ENCODE results near the gene C2CD4D. TPM values are rescaled to one million over a fixed set of nuclear protein-coding genes. Genes with fewer than 3 reads are reported as not detected.

The C2CD4D gene
- total RNA-seq, 5 donors from 2014 or later (not counting 1 experiment from before 2014, with no cell fraction given) = 0.26 to 1.1 (median 0.85) TPM

- 64% methylated on average over 4 of the region's 8 CpGs for WGBS (ENCODE audit: insufficient coverage)
- Histone ChIP-seq H3K9me3 (no peaks in the 10 kb centered on the region), H3K36me3 (ENCODE audit: control insufficient read depth in 2 of 2, extremely low read depth in 1 of 2, insufficient read depth in 1 of 2, low read length in 1 of 2) (peaks cover 0 to 2% of the 10 kb centered on the region in 2 donors), H3K4me1 (ENCODE audit: control insufficient read depth in 1 of 2, extremely low read depth in 1 of 2, insufficient read depth in 2 of 2, low read length in 2 of 2) (peaks cover 0 to 13% of the 10 kb centered on the region in 2 experiments), H3K27me3 (replicated peaks in 1 of 2; ENCODE audit: control insufficient read depth in 2 of 2, extremely low read depth in 1 of 2, insufficient read depth in 2 of 2, low read length in 1 of 2) (peaks cover 0 to 2% of the 10 kb centered on the region in 2 experiments), H3K4me3 (ENCODE audit: control insufficient read depth in 1 of 2, extremely low read depth in 1 of 2, low read length in 1 of 2) (no peak overlapping the region), H3K27ac (ENCODE audit: low read length) (no peak overlapping the region)
- CTCF ChIA-PET = no interaction called here
- no peaks in the 10 kb centered on the region for H3K27me3 Mint-ChIP-seq
- POLR2A ChIA-PET = interaction anchor here in 1 of 2 donors (0.5 kb wide), 1 partner anchor 547 kb away, joined by 4 read pairs; no protein-coding TSS in a partner anchor
- no peak overlapping the region for H3K27ac Mint-ChIP-seq
- no peaks in the 10 kb centered on the region for H3K36me3 Mint-ChIP-seq
- no peak overlapping the region for H3K4me3 Mint-ChIP-seq
- H3K9me3 Mint-ChIP-seq = no peaks in the 10 kb centered on the region
- peaks cover 9 to 22% (median 12%) of the 10 kb centered on the region in 3 donors for H3K4me1 Mint-ChIP-seq
- DNase-seq (no peak), ATAC-seq (replicated peaks in 1 of 4) (no peak)
Observed at GRCh38 chr1:151809290-151809984, 30.2 kb downstream of the C2CD4D start.

DNA sequence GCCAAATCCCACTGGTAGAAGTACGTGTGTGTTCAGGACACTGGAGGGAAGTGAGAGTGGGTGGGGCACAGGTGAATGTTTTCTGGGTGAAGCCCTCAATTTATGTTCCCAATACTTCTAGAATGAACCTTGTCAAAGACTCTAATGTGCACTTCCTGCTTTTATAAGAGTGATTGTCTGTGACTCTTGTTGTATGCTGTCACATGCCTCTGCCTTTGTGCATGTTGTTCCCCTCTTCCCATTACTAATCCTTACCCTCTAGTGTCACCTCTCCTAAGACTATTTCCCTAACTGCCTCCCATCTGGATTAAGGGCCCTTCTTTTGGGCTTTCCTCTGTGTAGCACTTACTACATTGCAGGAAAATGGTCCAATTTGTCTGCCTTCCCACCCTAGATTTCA, 31.9 kb downstream of the C2CD4D start:
- H3K9me3 Mint-ChIP-seq = no peaks in the 10 kb centered on the region
- H3K4me3 Mint-ChIP-seq = no peak overlapping the region
- POLR2A ChIA-PET = no interaction called here
- CTCF ChIA-PET = interaction anchor here (0.5 kb wide), 2 partner anchors 241 to 852 kb away, joined by 3 read pairs; no protein-coding TSS in a partner anchor
- DNase-seq = no peak
- WGBS (ENCODE audit: insufficient coverage) = no CpG with 5 or more reads among the region's 1 CpG
- Histone ChIP-seq H3K4me3 (ENCODE audit: control insufficient read depth in 1 of 2, extremely low read depth in 1 of 2, low read length in 1 of 2) (no peak overlapping the region), H3K27me3 (replicated peaks in 1 of 2; ENCODE audit: control insufficient read depth in 2 of 2, extremely low read depth in 1 of 2, insufficient read depth in 2 of 2, low read length in 1 of 2) (no peaks in the 10 kb centered on the region), H3K9me3 (no peaks in the 10 kb centered on the region), H3K4me1 (ENCODE audit: control insufficient read depth in 1 of 2, extremely low read depth in 1 of 2, insufficient read depth in 2 of 2, low read length in 2 of 2) (no peaks in the 10 kb centered on the region), H3K27ac (ENCODE audit: low read length) (no peak overlapping the region), H3K36me3 (ENCODE audit: control insufficient read depth in 2 of 2, extremely low read depth in 1 of 2, insufficient read depth in 1 of 2, low read length in 1 of 2) (peaks cover 0 to 2% of the 10 kb centered on the region in 2 donors)
- H3K27ac Mint-ChIP-seq = peak overlapping the region in 1 of 2 donors; percentile 16
- no peaks in the 10 kb centered on the region for H3K27me3 Mint-ChIP-seq
- ATAC-seq (replicated peaks in 1 of 4) = no peak
- no peaks in the 10 kb centered on the region for H3K36me3 Mint-ChIP-seq
- H3K4me1 Mint-ChIP-seq = peaks cover 5% of the 10 kb centered on the region in 3 donors

- Mint-ChIP-seq H3K27me3 (no peaks in the 10 kb centered on the region), H3K4me3 (no peak overlapping the region), H3K36me3 (no peaks in the 10 kb centered on the region), H3K9me3 (no peaks in the 10 kb centered on the region), H3K4me1 (peaks cover 0 to 5% (median 0%) of the 10 kb centered on the region in 3 donors), H3K27ac (no peak overlapping the region)
- ChIA-PET POLR2A (no interaction called here), CTCF (no interaction called here)
- Histone ChIP-seq H3K27me3 (replicated peaks in 1 of 2; ENCODE audit: control insufficient read depth in 2 of 2, extremely low read depth in 1 of 2, insufficient read depth in 2 of 2, low read length in 1 of 2) (no peaks in the 10 kb centered on the region), H3K27ac (ENCODE audit: low read length) (no peak overlapping the region), H3K4me1 (ENCODE audit: control insufficient read depth in 1 of 2, extremely low read depth in 1 of 2, insufficient read depth in 2 of 2, low read length in 2 of 2) (no peaks in the 10 kb centered on the region), H3K36me3 (ENCODE audit: control insufficient read depth in 2 of 2, extremely low read depth in 1 of 2, insufficient read depth in 1 of 2, low read length in 1 of 2) (peaks cover 0 to 2% of the 10 kb centered on the region in 2 donors), H3K9me3 (no peaks in the 10 kb centered on the region), H3K4me3 (ENCODE audit: control insufficient read depth in 1 of 2, extremely low read depth in 1 of 2, low read length in 1 of 2) (no peak overlapping the region)
- ATAC-seq (replicated peaks in 1 of 4) (no peak), DNase-seq (no peak)
- whole genome bisulfite sequencing (ENCODE audit: insufficient coverage) = 90% methylated on average over 5 of the region's 5 CpGs
Observed at GRCh38 chr1:151807131-151807530, 32.5 kb downstream of the C2CD4D start.

DNA sequence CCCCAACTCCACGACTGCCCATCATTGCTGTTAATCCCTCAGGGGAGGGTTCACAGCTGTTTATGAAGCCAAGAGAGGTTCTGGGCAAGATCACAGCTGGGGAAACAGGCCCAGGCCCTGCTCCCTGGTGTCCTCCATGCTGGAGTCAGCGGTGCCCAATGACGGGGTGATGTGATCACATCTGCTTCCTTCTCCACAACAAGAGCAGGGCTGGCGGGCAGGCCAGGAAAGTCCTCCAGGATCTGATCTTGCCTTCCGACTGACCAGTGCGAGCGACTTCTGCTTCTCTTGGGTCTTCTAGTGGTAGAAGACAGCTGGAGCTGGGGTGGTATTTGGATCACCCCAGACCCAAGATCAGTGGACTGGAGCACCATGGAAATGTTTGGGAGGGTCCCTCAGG, 33.5 kb downstream of the C2CD4D start:
- Mint-ChIP-seq H3K9me3 (no peaks in the 10 kb centered on the region), H3K4me3 (no peak overlapping the region), H3K27ac (no peak overlapping the region), H3K36me3 (no peaks in the 10 kb centered on the region), H3K27me3 (no peaks in the 10 kb centered on the region), H3K4me1 (peaks cover 0 to 5% (median 0%) of the 10 kb centered on the region in 3 donors)
- Histone ChIP-seq H3K4me3 (ENCODE audit: control insufficient read depth in 1 of 2, extremely low read depth in 1 of 2, low read length in 1 of 2) (no peak overlapping the region), H3K27me3 (replicated peaks in 1 of 2; ENCODE audit: control insufficient read depth in 2 of 2, extremely low read depth in 1 of 2, insufficient read depth in 2 of 2, low read length in 1 of 2) (no peaks in the 10 kb centered on the region), H3K27ac (ENCODE audit: low read length) (no peak overlapping the region), H3K4me1 (ENCODE audit: control insufficient read depth in 1 of 2, extremely low read depth in 1 of 2, insufficient read depth in 2 of 2, low read length in 2 of 2) (peaks cover 0 to under 1% of the 10 kb centered on the region in 2 experiments), H3K36me3 (ENCODE audit: control insufficient read depth in 2 of 2, extremely low read depth in 1 of 2, insufficient read depth in 1 of 2, low read length in 1 of 2) (peaks cover 0 to 2% of the 10 kb centered on the region in 2 donors), H3K9me3 (no peaks in the 10 kb centered on the region)
- no peak for ATAC-seq (replicated peaks in 1 of 4)
- no peak for DNase-seq
- ChIA-PET POLR2A (no interaction called here), CTCF (no interaction called here)
- WGBS (ENCODE audit: insufficient coverage) = 100% methylated on average over 5 of the region's 7 CpGs

DNA sequence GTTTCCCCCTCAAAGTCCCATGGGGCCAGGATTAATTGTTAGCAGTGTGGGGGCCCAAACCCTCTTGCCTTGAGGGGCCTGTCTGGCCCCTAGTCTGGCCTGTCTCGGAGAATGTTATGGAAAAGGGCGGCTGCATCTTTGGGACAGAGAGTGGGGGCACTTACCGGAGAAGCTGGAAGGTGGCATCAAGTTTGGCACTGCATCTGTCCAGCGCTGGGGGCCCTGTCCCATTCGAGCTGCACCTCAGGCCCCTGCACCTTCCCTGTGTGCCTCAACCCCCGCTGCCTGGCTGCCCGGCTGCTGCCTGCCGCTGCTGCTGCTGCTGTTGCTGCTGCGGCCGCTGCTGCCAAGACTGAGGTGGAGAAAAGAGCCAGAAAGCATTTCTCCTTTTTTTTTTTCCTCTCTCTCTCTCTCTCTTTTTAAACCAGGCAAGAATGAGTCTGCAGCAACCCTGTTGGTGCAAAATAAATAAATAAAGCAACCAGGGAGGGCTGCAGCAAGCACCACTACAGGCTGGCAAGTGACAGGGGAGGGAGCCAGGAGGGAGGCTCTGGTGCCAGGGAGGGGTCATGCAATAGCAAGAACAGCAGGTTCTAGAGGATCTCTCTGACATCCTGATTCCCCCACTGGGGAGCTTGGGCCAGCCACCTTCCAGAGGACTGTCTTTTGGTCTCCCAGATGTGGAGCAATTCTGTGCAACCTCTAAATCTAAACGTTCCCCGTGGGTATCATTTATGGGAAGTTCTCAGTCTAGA, 34.4 kb downstream of the C2CD4D start, which contains the start of gene LINGO4:
Gene LINGO4 (minus strand): TSS at position 354 of the 755 bp plus-strand sequence. CDS start 2,715 bp downstream, outside the sequence.
- Histone ChIP-seq H3K4me3 (ENCODE audit: control insufficient read depth in 1 of 2, extremely low read depth in 1 of 2, low read length in 1 of 2) (no peak within 1 kb of the TSS), H3K27ac (ENCODE audit: low read length) (no peak within 1 kb of the TSS), H3K4me1 (ENCODE audit: control insufficient read depth in 1 of 2, extremely low read depth in 1 of 2, insufficient read depth in 2 of 2, low read length in 2 of 2) (peaks cover 0 to 10% of the 10 kb centered on the region in 2 experiments), H3K9me3 (no peaks in the 10 kb centered on the region), H3K27me3 (replicated peaks in 1 of 2; ENCODE audit: control insufficient read depth in 2 of 2, extremely low read depth in 1 of 2, insufficient read depth in 2 of 2, low read length in 1 of 2) (peaks cover 0 to 8% of the 10 kb centered on the region in 2 experiments), H3K36me3 (ENCODE audit: control insufficient read depth in 2 of 2, extremely low read depth in 1 of 2, insufficient read depth in 1 of 2, low read length in 1 of 2) (peaks cover 0 to 2% of the 10 kb centered on the region in 2 donors)
- WGBS (ENCODE audit: insufficient coverage) = 82% methylated on average over 8 of the region's 12 CpGs
- ATAC-seq (replicated peaks in 1 of 4) = no peak
- no peak for DNase-seq
- ChIA-PET POLR2A (no interaction called here), CTCF (no interaction called here)
- H3K36me3 Mint-ChIP-seq = no peaks in the 10 kb centered on the region
- H3K27ac Mint-ChIP-seq = peak within 1 kb of the TSS; percentile 31 to 39
- H3K4me1 Mint-ChIP-seq = peaks cover 5 to 10% (median 6%) of the 10 kb centered on the region in 3 donors
- H3K27me3 Mint-ChIP-seq = no peaks in the 10 kb centered on the region
- H3K9me3 Mint-ChIP-seq = no peaks in the 10 kb centered on the region
- no peak within 1 kb of the TSS for H3K4me3 Mint-ChIP-seq

GRCh38 chr1:151803915-151804314, 35.7 kb downstream of the C2CD4D start:
- Mint-ChIP-seq H3K27ac (peak overlapping the region in 1 of 2 donors; percentile 74), H3K36me3 (peaks cover under 1% of the 10 kb centered on the region), H3K27me3 (peaks cover 0 to 5% of the 10 kb centered on the region in 2 donors), H3K4me3 (no peak overlapping the region), H3K4me1 (peaks cover 11 to 12% (median 12%) of the 10 kb centered on the region in 3 donors), H3K9me3 (no peaks in the 10 kb centered on the region)
- POLR2A ChIA-PET = no interaction called here
- DNase-seq (no peak), ATAC-seq (replicated peaks in 1 of 4) (no peak)
- CTCF ChIA-PET = no interaction called here
- WGBS (ENCODE audit: insufficient coverage) = no CpG with 5 or more reads among the region's 3 CpGs
- Histone ChIP-seq H3K9me3 (no peaks in the 10 kb centered on the region), H3K27ac (ENCODE audit: low read length) (no peak overlapping the region), H3K4me1 (ENCODE audit: control insufficient read depth in 1 of 2, extremely low read depth in 1 of 2, insufficient read depth in 2 of 2, low read length in 2 of 2) (peaks cover 0 to 11% of the 10 kb centered on the region in 2 experiments), H3K36me3 (ENCODE audit: control insufficient read depth in 2 of 2, extremely low read depth in 1 of 2, insufficient read depth in 1 of 2, low read length in 1 of 2) (no peaks in the 10 kb centered on the region), H3K27me3 (replicated peaks in 1 of 2; ENCODE audit: control insufficient read depth in 2 of 2, extremely low read depth in 1 of 2, insufficient read depth in 2 of 2, low read length in 1 of 2) (peaks cover 0 to 16% of the 10 kb centered on the region in 2 experiments), H3K4me3 (ENCODE audit: control insufficient read depth in 1 of 2, extremely low read depth in 1 of 2, low read length in 1 of 2) (no peak overlapping the region)
